ENCODE results near the gene ATP9A. TPM values are rescaled to one million over a fixed set of nuclear protein-coding genes. Genes with fewer than 3 reads are reported as not detected.

Gene ATP9A
- total RNA-seq, 2 experiments from 2014 or later: 1.4 to 1.6 TPM

DNA sequence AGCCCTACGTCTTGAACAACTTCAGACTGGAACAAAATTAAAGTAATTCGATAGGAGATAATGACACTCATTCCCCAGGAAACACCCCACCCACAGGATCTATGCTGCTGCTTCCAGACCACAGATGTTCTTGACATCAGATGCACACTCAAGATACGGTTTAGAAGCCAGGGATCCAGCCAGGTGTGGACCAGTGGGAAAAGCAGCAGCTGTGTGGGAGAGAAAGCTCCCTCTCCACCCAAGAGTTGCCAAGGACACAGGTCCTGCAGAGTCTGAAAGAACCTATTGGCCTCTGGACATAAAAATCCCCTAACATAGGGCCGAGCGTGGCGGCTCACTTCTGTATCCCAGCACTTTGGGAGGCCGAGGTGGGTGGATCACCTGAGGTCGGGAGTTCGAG, 133.9 kb downstream of the ATP9A start:
- Mint-ChIP-seq H3K4me3 (no peak overlapping the region), H3K36me3 (no peaks in the 10 kb centered on the region), H3K4me1 (ENCODE audit: low read depth) (peaks cover 75% of the 10 kb centered on the region), H3K27ac (no peak overlapping the region), H3K9me3 (no peaks in the 10 kb centered on the region), H3K27me3 (peaks cover 26% of the 10 kb centered on the region)
- POLR2A ChIA-PET: interaction anchor here (0.9 to 1.0 kb wide), 2 partner anchors 27 to 234 kb away, joined by 3 read pairs; no protein-coding TSS in a partner anchor
- CTCF ChIA-PET: no interaction called here
- intact Hi-C loops (cut with micrococcal nuclease): loop anchor here (5.0 to 10.0 kb wide), 2 partner anchors 37 to 569 kb away; no protein-coding TSS in a partner anchor
- DNase-seq: no peak

DNA sequence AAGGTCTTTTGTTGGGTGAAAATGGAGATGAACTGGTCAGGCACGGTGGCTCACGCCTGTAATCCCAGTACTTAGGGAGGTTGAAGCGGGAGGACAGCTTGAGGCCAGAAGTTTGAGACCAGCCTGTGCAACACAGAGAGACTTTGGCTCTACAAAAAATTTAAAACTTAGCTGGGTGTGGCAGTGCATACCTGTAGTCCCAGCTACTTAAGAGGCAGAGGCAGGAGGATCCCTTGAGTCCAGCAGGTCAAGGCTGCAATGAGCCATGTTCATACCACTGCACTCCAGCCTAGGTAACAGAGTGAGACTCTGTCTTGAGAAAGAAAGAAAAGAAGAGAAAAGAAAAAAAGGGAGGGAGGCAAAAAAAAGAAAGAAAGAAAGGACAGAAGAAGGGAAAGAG, 134.8 kb downstream of the ATP9A start:
- POLR2A ChIA-PET: interaction anchor here (1.0 kb wide), 1 partner anchor 233 kb away, joined by 3 read pairs; no protein-coding TSS in a partner anchor
- CTCF ChIA-PET: interaction anchor here (1.2 kb wide), 1 partner anchor 166 kb away, joined by 3 read pairs; no protein-coding TSS in a partner anchor
- no peaks in the 10 kb centered on the region for H3K36me3 Mint-ChIP-seq
- no peak overlapping the region for H3K4me3 Mint-ChIP-seq
- peaks cover 76% of the 10 kb centered on the region for H3K4me1 Mint-ChIP-seq (ENCODE audit: low read depth)
- peaks cover 24% of the 10 kb centered on the region for H3K27me3 Mint-ChIP-seq
- DNase-seq: no peak
- no peak overlapping the region for H3K27ac Mint-ChIP-seq
- no peaks in the 10 kb centered on the region for H3K9me3 Mint-ChIP-seq
- intact Hi-C loops (cut with micrococcal nuclease): loop anchor here (5.0 to 10.0 kb wide), 2 partner anchors 36 to 569 kb away; no protein-coding TSS in a partner anchor

DNA sequence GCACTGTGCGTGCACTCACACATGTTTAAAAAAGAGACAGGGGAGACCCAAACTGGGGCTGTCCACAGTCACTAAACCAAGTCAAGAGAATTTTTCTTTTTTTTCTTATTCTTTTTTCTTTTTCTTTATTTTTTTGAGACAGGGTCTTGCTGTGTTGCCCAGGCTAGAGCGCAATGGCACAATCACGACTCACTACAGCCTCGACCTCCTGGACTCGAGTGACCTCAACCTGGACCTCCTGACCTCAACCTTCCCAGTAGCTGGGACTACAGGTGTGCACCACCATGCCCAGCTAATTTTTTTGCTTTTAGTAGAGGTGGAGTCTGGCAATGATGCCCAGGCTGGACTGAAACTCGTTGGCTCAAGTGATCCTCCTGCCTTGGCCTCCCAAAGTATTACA, 136.2 kb downstream of the ATP9A start:
- Mint-ChIP-seq H3K27ac (no peak overlapping the region), H3K9me3 (no peaks in the 10 kb centered on the region), H3K27me3 (peaks cover 21% of the 10 kb centered on the region), H3K4me3 (no peak overlapping the region), H3K36me3 (no peaks in the 10 kb centered on the region), H3K4me1 (ENCODE audit: low read depth) (peaks cover 86% of the 10 kb centered on the region)
- DNase-seq: no peak
- CTCF ChIA-PET: no interaction called here
- POLR2A ChIA-PET: no interaction called here
- intact Hi-C loops (cut with micrococcal nuclease): loop anchor here (1.0 to 10.0 kb wide), 4 partner anchors 35 to 567 kb away; no protein-coding TSS in a partner anchor

DNA sequence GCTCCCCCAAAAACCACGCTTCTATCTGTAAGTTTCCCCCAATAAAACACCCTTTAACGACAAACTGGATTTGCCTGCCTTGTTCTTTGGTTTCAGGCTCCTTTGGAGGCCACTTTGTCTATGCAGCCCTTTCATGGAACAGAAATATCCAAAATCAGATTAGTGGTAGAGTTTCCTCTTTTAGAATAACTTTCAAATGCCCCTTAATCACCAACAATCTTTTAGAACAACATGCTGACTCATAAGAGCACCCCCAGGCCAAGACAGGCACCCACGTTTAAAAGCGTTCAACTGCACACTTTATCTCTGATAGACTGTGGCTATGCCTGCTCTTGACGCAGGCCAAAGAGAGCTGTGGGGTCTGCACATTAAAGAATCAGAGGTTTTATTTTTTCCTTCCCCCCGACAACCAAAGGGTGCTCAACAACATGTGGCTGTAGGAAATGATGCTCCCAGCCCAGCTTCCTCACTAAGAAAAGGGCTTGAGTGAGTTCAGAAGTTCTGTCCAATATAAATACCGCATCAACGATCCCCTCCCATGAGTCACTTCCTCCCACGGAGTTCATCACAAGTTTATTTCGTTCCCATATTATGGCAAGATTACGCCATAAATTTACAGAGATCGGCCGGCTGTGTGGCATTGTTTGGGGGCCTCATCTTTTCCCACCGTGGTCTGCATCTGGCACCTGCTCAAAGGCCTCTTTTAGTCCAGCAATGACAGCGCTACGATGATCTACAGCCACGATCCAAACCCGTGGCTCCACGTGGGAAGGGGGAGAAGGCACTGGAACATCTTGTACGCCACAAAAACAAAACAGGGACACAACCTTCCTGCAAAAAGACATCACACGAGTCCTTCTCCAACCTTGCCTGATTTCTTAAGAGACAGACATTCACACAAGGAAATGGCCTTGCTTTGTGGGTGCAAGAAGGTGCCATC, 136.9 kb downstream of the ATP9A start:
- Mint-ChIP-seq H3K9me3 (no peaks in the 10 kb centered on the region), H3K27me3 (peaks cover 21% of the 10 kb centered on the region), H3K4me3 (peak overlapping the region; percentile 38), H3K36me3 (no peaks in the 10 kb centered on the region), H3K27ac (peak overlapping the region; percentile 82), H3K4me1 (ENCODE audit: low read depth) (peaks cover 79% of the 10 kb centered on the region)
- POLR2A ChIA-PET: interaction anchor here (1.2 kb wide), 1 partner anchor 151 kb away, joined by 3 read pairs; no protein-coding TSS in a partner anchor
- CTCF ChIA-PET: no interaction called here
- intact Hi-C loops (cut with micrococcal nuclease): loop anchor here (1.0 to 10.0 kb wide), 4 partner anchors 34 to 566 kb away; no protein-coding TSS in a partner anchor
- DNase-seq: peak; percentile 68

DNA sequence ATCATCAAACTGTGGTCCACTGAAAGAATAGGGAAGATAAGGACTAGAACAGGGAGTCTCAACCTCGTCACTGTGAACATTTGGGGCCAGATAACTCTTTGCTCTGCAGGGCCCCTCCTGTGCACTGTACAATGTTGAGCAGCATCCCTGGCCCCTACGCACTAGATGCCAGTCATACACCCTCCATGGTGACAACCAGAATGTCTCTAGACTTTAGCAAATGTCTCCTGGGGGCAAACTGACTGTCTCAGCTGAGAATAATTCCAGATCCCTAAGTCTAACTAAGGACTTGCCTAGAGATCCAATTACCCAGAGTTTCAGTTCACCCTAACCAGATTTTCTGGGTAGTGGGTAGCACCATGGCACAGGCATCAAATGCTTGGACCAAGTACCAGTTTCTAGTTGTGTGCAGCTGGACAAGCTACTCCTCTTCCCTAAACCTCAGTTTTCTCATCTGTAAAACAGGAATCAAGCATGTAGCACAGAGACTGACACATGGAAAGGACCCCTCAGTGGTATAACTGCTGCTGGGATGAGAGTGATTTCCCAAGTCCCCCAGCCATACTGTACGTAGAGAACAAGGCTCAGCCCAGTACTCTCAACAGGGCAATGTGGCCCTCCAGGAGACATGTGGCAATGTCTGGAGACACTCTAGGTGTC, 138.7 kb downstream of the ATP9A start:
- Mint-ChIP-seq H3K4me3 (no peak overlapping the region), H3K4me1 (ENCODE audit: low read depth) (peaks cover 64% of the 10 kb centered on the region), H3K36me3 (no peaks in the 10 kb centered on the region), H3K27me3 (peaks cover 22% of the 10 kb centered on the region), H3K27ac (peak overlapping the region; percentile 9), H3K9me3 (no peaks in the 10 kb centered on the region)
- intact Hi-C loops (cut with micrococcal nuclease): loop anchor here (2.0 to 10.0 kb wide), 4 partner anchors 21 to 565 kb away; no protein-coding TSS in a partner anchor
- ChIA-PET CTCF (no interaction called here), POLR2A (no interaction called here)
- no peak for DNase-seq

DNA sequence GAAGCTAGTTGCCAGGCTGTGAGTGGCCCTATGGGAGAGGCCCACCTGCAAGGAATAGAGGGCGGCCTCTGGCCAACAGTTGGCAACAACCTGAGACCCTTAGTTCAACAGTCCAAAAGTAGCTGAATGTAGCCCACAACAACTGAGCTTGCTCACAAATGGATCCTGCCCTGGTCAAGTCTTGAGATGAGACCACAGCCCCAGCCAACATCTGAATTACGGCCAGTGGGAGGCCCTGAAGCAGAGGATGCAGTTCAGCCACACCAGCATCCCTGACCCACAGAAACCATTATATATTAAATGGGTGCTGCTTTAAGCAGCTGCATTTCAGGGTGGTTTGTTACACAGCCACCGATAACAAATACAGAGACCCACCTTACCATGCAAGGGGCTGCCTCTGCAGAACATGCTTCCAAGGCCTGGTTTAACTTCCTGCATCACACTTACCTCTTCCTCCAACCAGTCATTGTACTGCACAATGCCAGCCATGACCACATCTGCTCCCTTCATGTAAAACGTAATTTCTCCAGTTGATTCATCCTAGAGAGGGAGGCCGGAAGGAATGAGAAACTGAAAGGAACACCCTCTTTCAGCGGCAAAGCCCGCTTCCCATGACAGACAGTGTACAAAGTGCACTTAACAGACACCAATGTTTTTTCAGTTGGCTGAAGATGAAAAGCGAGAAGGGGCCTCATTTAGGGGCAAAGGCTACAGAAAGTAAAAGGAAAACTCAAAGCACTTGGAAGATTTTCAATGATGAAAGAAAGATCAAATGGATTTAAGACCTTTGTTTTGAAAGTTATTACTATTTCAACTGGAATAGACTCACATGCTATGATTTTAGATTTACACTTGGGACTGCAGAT, 139.4 kb downstream of the ATP9A start:
- H3K27me3 Mint-ChIP-seq: peaks cover 19% of the 10 kb centered on the region
- H3K9me3 Mint-ChIP-seq: no peaks in the 10 kb centered on the region
- H3K27ac Mint-ChIP-seq: peak overlapping the region; percentile 9
- ChIA-PET CTCF (interaction anchor here (1.0 to 1.3 kb wide), 2 partner anchors 34 to 257 kb away, joined by 3 read pairs; no protein-coding TSS in a partner anchor), POLR2A (no interaction called here)
- intact Hi-C loops (cut with micrococcal nuclease): loop anchor here (2.0 kb wide), 1 partner anchor 20 kb away; no protein-coding TSS in a partner anchor
- peaks cover 64% of the 10 kb centered on the region for H3K4me1 Mint-ChIP-seq (ENCODE audit: low read depth)
- peak; percentile 74 for DNase-seq
- no peaks in the 10 kb centered on the region for H3K36me3 Mint-ChIP-seq
- no peak overlapping the region for H3K4me3 Mint-ChIP-seq

DNA sequence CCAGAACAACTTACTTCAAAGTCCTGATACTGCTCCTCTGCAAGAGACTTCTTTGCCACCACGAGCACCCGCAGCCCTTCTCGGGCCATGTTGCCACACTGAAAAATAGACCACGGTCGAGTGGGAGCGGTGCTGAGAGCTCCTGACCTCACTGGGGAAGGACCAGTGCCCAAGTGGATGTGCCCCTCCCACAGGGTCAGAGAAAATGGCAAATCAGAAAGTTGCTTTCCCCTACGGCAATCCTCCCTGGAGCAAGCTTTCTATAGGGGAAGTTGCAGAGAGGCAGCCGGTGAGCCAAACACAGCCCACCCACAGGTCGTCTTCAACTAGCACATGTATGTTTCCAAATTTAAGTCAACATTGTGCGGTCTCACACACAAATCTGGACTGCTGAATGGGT, 140.6 kb downstream of the ATP9A start:
- intact Hi-C loops (cut with micrococcal nuclease): no loop called here
- Mint-ChIP-seq H3K9me3 (no peaks in the 10 kb centered on the region), H3K36me3 (no peaks in the 10 kb centered on the region), H3K4me3 (no peak overlapping the region), H3K27me3 (peaks cover 19% of the 10 kb centered on the region), H3K27ac (no peak overlapping the region), H3K4me1 (ENCODE audit: low read depth) (peaks cover 58% of the 10 kb centered on the region)
- CTCF ChIA-PET: interaction anchor here (0.7 to 1.3 kb wide), 3 partner anchors 17 to 256 kb away, joined by 3 read pairs; no protein-coding TSS in a partner anchor
- POLR2A ChIA-PET: interaction anchor here (0.6 kb wide), 1 partner anchor 349 kb away, joined by 3 read pairs; no protein-coding TSS in a partner anchor
- no peak for DNase-seq

DNA sequence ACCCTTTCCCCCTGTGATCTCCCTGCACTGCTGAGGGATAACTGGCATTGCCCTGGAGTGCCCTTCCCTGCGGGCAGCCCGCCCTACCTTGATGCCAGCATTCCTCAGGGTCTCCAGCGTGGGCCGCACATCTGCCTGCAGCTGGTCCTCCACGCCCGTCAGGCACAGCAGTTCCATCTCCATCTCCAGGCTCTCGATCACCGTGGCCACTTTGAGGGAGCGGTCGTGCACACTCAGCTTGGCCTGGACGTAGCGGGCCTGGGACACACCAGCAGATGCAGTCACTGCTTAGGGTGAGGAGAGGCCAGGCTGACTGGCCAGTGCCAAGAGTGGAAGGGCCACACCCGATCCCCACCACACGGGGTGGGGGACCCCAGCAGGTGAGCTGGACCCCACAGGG, 143.1 kb downstream of the ATP9A start:
- Mint-ChIP-seq H3K27ac (no peak overlapping the region), H3K27me3 (peaks cover 7% of the 10 kb centered on the region), H3K36me3 (no peaks in the 10 kb centered on the region), H3K4me1 (ENCODE audit: low read depth) (peaks cover 43% of the 10 kb centered on the region), H3K9me3 (no peaks in the 10 kb centered on the region), H3K4me3 (no peak overlapping the region)
- no peak for DNase-seq
- intact Hi-C loops (cut with micrococcal nuclease): no loop called here
- CTCF ChIA-PET: interaction anchor here (0.6 to 3.1 kb wide), 11 partner anchors 11 to 478 kb away, joined by 3 to 27 read pairs (median 4); no protein-coding TSS in a partner anchor
- POLR2A ChIA-PET: no interaction called here

DNA sequence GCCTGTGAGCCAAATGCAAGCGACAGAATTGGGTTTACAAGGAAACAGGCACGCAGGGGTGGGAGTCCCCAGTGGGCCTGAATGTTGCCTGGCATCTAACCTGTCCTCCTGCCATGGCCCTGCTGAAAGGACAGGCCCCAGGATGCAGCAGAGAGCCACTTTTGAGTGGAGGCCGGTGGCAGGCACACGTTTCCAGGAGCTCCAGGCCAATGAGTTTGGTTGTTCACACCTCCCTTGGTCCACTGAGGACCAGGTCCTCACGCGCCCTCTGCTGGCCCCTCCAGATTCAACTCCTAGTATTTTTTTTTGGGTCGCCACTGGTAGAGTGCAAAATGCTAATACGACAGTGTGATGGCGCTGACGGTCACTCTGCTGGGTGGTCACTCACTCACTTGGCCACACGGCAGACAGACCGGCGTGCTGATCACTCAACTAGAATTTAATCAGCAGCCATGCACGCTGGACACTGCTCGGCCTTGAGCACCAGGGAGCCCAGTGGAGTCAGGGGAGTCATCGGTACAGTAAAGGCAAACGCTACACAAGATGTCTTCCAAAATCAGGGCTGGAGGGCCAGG, 143.9 kb downstream of the ATP9A start:
- Mint-ChIP-seq H3K4me3 (no peak overlapping the region), H3K27ac (no peak overlapping the region), H3K27me3 (peaks cover 4% of the 10 kb centered on the region), H3K9me3 (no peaks in the 10 kb centered on the region), H3K36me3 (no peaks in the 10 kb centered on the region), H3K4me1 (ENCODE audit: low read depth) (peaks cover 38% of the 10 kb centered on the region)
- intact Hi-C loops (cut with micrococcal nuclease): loop anchor here (1.0 to 5.0 kb wide), 2 partner anchors 237 to 252 kb away; no protein-coding TSS in a partner anchor
- CTCF ChIA-PET: interaction anchor here (0.6 to 3.1 kb wide), 31 partner anchors 9 to 829 kb away, joined by 3 to 27 read pairs (median 4); partner anchors contain the start of gene NFATC2
- POLR2A ChIA-PET: interaction anchor here (0.6 kb wide), 2 partner anchors 69 to 1063 kb away, joined by 3 read pairs; no protein-coding TSS in a partner anchor
- DNase-seq: peak; percentile 85

DNA sequence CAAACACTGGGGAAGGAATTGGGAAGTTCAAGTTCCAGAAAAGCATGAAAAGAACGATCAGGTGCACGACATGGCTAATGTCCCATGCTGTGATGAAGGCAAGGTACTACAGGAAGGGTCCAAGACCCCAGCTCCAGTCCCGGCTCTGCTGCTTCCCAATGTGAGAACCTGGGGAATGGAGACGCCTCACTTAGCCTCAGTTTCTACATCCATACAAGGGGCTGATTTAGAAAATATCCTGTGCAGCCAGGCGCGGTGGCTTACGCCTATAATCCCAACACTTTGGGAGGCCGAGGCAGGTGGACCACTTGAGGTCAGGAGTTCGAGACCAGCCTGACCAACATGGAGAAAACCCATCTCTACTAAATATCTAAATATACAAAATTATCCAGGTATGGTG, 144.9 kb downstream of the ATP9A start:
- intact Hi-C loops (cut with micrococcal nuclease): loop anchor here (5.0 kb wide), 1 partner anchor 236 kb away; no protein-coding TSS in a partner anchor
- H3K9me3 Mint-ChIP-seq: no peaks in the 10 kb centered on the region

More for the DNA sequence above, 144.9 kb downstream of the ATP9A start:
- peaks cover 29% of the 10 kb centered on the region for H3K4me1 Mint-ChIP-seq (ENCODE audit: low read depth)
- H3K36me3 Mint-ChIP-seq: no peaks in the 10 kb centered on the region
- ChIA-PET POLR2A (interaction anchor here (1.3 kb wide), 1 partner anchor 9 kb away, joined by 3 read pairs; no protein-coding TSS in a partner anchor), CTCF (interaction anchor here (0.6 to 2.0 kb wide), 10 partner anchors 11 to 635 kb away, joined by 3 to 11 read pairs (median 4); no protein-coding TSS in a partner anchor)
- DNase-seq: no peak
- H3K27me3 Mint-ChIP-seq: peaks cover 4% of the 10 kb centered on the region
- no peak overlapping the region for H3K27ac Mint-ChIP-seq
- H3K4me3 Mint-ChIP-seq: no peak overlapping the region
